Effector CD8-positive, alpha-beta T cell (primary cell): Measurements from ENCODE around the gene LGR6.
A peak's percentile ranks its signal among the peaks of the same experiment; 100 is the strongest.

Experiments used
- DNase-seq: peaks from one replicate; lab custom pipeline; 2025; lab: John Stamatoyannopoulos, UW

The LGR6 gene

DNA sequence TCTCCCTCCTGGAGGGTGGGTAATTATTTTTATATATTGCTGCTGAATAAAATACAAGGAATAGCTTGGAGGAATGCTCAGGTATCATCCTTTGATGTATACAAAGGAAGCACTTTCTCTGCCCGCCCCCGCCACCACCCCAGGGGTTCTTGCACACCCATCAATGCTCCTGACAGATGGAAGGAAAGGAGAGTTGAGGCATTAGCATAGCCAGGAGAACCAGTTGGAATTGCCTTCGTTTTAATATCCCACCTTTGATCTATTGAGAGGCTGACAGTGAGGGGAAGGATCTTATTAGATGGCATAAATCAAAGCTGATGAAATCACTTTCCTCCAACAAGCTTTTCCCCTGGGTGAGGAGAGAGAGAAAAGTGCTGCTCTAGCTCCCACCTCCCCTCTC, 71.1 kb downstream of the LGR6 start:
- DNase-seq = no peak

DNA sequence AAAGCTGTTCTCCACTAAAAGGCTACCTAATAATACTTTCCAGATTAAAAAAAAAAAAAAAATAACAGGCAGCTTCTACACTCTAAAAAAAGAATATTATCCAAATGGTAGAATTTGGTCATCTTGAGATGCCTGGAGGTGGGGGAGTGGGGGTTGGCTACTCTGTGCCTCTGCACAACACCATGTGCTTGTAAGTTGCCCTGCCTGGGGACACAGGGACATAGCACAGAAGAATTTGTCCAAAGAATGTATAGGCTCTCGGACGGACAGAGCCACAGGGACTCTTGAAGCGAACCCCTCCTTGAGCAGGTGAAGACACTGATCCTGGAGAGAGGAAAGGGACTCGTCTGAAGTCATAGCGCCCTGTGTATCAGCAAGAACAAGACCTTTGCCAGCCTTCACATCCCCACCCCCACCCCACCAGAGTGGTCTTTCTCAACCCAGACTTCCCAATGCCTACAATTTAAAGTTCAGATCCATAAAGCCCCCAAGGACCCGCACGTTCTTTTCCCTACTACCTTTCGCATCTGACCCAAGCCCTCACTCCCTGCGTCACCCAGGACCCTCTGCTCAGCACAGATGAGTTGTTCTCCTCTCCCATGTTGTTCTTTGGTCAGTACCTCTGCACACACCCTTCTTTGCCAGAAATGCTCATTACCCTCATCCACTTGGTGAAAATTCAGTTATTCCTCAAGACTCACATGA, 72.6 kb downstream of the LGR6 start:
- no peak for DNase-seq

DNA sequence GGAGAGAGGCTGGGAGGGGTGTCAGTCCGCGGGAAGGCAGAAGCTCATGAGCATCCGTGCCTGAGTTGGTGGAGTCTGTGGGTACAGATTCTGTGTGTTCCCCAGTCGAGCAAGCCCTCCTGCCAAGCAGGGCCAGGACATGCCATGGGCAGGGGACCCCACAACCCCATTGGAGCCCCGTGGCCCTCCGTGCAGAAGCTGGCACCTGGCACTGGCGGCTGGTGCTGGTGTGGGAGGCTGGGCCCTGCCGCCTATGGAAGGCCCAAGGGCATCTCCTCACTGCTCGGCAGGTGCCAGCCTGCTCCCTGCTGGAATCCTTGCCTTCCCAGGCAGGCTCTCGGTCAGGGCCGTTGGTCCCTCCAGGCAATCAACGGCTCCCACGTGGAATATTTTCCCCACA, 74.4 kb downstream of the LGR6 start:
- no peak for DNase-seq

DNA sequence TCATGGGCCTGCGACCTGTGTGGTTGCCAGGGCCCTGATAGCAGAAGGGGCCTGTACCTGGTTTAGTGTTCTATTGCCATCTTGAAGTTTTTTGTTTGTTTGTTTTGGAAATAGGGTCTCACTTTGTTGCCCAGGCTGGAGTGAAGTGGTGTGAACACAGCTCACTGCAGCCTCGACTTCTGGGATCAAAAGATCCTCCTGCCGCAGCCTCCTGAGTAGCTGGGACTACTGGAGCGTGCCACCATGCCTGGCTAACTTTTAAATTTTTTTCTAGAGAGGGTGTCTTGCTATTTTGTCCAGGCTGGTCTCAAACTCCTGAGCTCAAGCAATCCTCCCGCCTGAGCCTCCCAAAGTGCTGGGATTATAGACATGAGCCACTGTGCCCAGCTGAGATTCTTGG, 75.2 kb downstream of the LGR6 start:
- DNase-seq = no peak

DNA sequence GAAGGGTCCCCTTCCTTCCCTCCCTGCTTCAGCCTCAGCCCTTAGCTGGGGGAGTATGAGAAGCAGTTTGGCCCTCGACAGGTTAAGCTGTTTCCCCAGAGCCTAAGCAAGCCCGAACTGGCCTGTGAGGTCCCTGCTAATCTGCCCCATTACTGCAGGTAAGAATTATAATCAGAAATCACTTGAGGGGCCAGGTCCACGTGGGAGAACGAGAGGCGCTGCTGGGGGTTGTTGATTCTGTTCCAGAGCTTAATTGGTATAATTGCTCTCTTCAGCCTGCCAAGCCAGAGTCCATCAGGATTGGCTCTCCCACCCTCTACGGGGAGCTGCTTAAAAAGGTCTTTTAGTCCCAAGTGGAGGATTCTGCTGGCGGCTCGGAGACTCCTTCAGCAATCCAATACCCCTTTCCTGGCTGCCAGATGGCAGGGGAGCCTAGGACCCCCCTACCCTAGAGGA, 77.3 kb downstream of the LGR6 start:
- DNase-seq = no peak

DNA sequence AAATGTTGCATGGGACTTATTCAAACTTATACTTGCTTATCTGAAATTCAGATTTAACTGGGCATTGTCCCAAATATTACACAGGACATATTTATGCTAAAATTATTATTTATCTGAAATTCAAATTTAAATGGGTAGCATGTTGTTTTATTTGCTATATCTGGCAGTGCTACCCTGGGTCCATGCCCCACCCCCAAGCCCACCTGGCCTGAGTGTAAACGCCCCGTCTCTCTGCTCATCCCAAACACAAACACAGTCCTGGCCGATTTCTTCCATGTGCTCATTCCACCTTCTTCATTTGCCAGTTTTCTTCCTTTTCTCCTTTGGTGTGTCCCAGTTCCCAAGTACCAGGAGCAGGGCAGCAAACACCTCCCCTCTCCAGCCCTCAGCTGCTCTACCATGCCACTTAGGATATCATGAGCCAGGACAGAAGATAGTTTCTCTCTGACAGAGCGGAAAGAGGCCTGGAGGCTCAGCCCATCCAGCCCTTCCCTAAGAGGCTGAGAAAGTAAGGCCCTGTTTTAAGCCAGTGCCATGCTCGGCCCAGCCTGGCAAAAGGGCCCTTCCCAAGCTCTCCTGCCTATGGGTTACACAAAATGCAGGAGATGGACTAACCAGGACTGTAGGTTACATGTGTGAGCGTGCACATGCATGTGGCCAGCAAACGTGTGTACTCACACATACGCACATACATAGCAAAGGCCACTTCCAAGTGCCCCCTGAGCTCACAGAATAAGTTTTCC, 78.7 kb downstream of the LGR6 start:
- no peak for DNase-seq

DNA sequence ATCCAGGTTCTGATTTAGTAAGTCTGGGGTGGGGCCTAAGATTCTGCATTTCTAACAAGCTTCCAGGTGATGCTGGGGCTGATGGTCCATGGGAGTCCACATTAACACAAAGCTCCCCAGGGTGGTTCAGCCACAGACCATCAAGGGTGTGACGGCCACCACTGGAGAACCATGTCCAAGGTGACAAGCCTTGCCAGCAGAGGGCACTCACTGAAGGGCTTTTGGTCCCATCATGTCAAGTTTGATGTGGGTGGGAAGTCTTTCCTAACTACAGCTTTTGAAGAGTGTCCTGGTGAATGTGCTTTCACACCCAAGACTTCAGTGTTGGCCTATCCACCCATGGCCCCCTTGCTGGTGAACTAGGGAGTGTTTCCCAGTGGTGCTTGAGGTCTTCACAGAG, 81.0 kb downstream of the LGR6 start:
- peak; percentile 6 for DNase-seq

DNA sequence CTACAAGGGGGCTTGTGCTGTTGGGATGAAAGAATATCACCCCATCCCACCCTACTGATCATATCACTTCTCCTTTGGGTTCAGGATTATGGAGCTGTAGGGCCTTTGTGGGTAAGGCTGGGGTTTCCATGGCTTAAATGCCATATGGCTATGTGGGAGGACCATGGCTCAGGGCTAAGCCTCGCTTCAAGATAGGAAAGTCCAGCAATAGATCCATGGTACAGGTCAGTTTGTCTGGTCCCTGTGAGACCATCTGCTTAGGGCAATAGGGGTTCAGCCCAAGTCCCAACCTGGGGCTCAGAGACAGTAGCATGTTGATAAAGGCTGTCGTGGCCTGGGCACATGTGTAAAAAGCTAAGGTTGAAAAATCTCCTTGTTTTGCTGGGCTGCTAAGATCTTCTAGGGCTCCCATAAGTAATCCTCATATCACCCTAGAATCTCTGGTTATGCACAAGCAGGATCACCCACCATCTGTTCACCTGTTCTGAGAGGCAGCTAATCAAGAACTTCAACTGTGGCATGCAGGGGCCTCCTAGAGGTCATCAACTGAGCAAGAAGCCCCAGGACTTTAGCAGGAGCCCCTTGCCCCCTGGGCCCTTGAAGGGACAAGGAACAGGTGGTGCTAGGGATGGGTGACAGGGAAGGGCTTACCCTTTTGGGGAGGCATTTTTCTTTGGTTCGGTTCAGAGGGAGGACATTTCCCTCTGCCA, 81.6 kb downstream of the LGR6 start:
- no peak for DNase-seq

DNA sequence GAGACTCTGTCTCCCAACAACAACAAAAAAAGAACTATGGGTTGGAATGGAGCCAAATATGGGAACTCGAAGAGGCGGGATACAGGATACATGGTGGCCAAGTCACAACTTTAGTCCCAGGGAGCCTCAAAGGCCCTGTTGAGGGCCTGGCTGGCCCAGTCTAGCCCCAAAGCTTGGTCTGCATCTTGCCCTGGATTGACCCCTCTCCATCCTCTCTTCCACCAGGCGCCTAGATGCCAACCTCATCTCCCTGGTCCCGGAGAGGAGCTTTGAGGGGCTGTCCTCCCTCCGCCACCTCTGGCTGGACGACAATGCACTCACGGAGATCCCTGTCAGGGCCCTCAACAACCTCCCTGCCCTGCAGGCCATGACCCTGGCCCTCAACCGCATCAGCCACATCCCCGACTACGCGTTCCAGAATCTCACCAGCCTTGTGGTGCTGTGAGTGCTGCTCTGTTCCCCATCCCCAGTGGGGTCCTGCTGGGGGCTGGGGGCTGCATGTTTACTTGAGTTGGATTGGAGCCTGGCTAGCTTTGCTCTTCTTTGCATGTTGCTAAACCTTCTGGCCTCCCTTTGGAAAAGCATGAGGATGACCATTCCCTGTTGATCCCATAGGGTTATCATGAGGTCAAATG, 82.6 kb downstream of the LGR6 start:
- no peak for DNase-seq

DNA sequence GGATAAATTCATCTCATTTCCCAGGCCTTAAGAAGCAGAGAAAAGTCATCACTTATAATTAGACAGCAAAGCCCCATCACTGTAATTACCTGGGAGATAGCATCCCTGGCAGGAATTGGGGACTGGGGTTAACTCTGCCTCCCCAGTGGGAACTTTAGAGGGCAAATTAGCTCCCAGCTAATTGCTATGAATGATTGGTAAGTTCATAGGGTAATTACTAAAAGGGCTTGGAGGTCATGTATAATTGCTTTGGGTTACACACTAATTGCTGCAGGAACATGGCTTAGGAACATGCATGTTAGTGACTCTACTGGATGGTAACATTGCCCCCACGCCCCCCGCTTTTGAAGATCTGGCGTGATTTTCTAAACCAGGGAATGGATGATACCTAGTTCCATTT, 83.3 kb downstream of the LGR6 start:
- DNase-seq = no peak

DNA sequence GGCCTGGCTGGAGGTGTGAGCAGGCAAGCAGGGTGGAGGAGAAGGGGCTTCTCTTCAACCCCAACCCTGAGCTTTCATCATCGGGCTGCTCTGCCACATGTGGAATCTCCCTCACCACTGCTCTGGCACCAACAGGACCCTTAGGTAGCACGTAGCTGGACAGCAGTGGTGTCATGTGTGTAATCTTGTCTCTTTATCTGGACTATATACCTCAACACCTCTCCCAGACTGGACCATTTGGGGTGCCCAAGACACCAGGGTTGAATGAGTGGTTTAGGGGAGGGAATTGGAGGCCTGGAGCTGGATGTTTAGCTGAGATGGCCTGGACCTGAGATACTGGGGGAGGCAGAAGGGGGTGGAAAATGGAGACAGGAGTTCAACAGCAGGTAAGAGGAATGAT, 85.2 kb downstream of the LGR6 start:
- DNase-seq = no peak

DNA sequence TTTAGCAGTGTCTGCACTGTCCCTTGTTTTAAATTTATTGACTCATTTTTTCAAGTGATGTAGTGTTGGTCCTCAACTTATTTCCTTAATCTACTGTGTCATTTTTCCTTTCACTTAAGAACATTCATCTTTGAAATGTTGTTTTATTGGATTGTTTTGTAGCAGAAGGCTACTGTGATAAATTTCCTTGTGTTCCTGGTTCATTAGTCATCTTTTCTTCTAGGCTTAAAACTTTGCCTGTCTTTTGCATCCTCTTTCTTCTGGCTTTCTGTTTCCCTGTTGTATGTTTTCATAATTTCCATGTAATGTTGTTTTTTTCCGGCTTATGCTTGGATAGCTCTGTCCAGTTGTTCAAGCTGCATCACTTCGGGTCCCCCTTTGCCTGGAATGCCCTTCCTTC, 86.2 kb downstream of the LGR6 start:
- DNase-seq = no peak

DNA sequence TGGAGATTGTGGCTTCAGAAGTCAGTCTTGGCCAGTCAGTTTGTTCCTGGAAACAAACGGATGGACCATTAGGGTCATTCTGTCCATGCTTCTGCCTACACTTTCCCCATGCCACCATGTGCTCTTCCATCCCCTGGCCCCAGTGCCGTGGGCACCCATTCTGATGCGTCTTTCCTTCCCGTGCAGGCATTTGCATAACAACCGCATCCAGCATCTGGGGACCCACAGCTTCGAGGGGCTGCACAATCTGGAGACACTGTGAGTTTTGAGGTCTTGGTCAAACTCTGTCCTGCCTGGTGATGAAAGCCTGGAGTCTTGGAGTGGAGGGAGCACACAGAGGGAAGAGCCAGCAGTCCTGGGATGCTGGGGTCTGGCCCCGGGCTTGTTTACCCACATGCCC, 87.0 kb downstream of the LGR6 start:
- DNase-seq = no peak

DNA sequence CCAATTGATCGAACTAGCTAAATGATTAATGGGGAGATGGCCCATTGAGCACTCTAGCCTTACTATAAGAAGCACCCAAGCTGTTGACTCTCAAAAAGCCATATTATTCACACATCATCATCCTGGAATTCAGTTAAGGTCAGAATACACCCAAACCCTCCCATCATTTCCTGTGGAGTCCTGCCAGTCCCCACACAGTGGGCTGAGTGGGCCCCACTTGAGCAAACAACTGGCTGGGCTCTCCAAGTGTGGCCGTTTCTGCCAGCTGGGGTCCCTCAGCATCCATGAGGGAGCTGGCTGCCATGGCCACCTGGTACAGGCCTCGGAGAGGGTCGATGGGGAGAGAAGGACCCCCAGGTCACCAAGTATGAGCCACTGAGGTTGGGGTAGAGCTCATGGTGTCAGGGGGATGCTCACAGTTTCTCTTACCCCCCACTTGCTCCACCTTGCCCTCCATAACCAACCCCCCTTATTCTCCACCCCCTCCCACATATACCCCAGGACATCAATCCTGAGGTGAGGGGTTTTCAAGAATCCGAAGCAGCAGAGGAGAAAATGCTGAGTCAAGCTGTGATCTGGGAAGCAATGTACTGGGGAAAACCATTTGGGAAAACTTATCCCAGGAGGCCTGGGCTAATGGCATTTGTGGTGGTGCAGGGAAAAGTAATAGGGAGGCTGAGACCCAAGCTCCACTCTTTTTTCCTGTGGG, 87.9 kb downstream of the LGR6 start:
- no peak for DNase-seq

DNA sequence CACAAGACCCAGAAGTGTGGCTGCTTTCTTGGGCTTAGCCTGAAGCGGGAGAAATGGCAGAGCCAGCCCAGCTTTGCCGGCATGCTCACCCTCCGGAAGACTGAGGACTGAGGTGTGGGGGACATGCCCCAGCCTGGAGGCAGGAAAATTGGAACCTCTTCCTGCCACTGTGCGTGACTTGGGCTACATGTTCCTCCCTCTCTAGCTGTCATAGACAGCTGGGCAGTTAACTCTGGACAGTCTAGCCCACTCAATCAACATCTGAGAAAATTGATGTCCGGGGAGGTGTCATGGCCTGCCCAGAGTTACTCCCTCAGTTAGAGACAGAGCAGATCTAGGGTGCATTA, 88.4 kb downstream of the LGR6 start:
- DNase-seq = no peak

DNA sequence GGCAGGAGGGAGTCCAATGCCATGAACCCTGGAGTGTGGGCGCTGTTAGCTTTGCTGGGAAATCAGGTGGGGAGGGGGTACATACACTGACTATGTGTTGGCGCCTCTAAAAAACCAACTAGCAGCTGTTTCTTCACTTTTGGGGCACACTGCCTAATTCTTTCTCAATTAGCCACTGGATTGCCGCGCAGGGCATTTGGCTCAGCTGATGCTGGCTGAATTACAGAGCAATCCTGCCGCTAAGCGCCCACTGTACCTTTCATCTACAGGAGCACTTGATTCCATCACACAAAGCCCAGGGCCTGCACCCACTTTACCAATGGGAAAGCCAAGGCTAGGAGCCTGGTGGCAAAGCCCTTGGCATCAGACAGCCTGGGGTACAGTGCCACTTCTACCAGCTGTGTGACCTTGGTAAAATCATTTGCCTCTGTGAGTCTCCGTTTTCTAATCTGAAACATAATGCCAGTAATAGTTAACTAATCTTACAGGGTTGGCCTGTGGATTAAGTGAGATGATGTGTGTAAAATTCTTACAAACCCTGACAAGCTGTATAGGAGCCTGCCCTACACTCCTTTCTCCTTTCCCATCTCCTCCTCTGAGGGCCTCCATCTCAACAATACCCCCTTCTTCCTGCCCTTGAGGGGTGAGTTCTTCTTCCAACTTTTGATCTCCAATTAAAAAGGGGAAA, 89.1 kb downstream of the LGR6 start:
- DNase-seq = no peak

DNA sequence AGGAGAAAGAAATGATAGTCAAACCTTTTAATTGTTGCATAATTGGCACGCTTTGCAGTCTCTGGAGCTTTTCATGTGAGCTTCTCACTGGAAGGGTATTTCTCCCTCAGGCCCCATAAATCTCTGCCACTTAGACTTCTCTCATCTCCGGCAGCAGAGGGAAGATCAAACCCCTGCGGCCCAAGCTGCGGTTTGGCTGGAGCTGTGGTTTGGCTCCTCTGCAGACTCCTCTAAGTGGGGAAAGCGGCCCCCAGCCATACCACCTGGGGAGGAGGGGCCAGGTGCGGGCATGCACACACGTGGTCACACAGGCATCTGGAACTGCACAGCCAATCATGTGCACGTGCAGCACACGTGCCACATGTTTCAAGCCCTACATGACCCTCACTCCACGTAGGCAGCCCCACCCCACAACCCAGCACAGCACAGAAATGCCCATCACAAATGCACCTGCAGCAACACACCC, 89.8 kb downstream of the LGR6 start:
- no peak for DNase-seq

DNA sequence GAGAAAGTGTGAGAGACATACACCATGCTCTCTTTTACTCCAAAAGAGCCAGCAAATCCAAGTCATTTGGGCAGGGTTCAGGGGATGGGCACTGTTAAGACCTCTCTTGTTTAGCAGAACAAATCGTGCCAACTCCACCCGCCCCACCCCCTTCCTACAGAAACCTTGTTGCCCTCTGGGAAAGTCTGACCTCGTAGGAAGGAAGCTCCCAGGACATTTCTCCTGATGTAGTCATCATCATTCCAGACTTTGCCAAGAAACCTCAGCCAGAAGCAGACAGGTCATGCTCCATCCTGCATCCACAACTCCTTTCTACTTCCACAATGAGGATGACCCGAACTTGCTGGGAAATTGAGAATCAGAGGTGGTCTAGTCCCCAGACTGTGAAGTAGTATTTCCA, 90.4 kb downstream of the LGR6 start:
- no peak for DNase-seq

DNA sequence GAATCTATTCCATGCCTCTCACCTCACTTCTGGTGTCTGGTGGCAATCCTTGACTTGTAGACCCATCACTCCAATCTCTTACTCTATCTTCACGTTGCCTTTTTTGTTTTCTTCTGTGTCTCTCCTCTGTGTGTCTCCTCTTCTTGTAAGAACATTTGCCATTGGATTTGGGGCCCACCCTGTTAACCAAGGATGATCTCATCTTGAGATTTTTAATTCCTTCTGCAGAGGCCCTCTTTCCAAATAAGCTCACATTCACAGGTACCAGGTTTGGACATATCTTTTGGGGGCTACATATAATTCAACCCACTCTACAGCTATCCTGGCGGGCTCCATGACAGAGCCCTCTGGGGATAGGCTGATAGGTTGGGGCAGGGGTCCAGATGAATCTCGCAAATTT, 92.3 kb downstream of the LGR6 start:
- DNase-seq = no peak

DNA sequence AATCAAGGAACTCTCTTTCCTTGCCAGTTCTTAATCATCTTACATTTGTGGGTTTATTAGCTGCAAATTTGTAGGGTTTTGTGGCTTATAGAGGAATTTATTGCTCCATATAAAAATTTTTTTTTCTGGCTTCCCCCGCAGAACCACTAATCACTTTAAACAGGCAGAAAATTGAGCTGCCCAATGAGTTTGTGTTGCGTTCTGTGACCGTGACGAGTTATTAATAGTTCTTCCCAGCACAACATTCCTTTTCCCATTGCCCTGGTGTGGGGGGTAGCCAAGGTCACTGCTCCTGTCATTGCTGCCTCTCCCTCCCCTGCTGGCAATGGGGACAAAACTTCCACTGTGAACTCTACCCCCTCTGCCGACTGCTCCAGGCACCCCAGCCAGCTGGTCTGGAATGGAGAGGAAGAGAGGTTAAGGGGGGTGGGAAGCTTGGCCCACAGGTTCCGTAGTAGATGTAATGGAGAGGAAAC, 93.1 kb downstream of the LGR6 start:
- DNase-seq = no peak

DNA sequence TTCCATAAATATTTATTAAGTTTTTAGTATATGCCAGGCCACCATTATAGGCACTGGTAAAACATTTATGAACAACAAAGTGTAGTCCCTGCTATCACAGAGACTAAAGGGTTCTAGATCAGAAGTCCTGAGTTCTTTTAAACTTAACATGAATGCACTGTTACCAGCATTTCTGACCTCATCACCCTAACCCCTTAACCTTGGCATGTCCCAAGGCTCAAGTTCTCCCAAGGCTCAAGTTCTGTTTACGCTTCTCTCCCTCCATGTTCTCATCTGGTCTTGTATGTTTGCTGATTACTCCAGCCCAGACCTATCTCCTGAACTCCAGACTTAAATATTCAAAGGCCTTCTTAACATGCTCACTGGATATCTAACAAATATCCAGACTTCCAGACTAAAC, 93.6 kb downstream of the LGR6 start:
- DNase-seq = no peak
